Right lobe of liver (tissue), 4 donors: ENCODE measurements around the gene OGFOD2.

ENCODE experiments used
- POLR2A ChIP-seq: fragments of 450-650 bp; IDR thresholded peaks from one replicate; pipeline ENCODE4 v1.6.1; 2017; ENCODE audit warnings: antibody characterized with exemption, mild to moderate bottlenecking
- TF ChIP-seq, protein P1 (sequence below), 4 donors: fragments of 200-600 bp in 3 of 4; fragments of 450-650 bp in 1 of 4; IDR thresholded peaks; one replicate each; pipeline versions ENCODE4 v1.5.1 to v1.8.0; 2016 to 2022; ENCODE audit warnings: antibody characterized with exemption in 4 of 4, mild to moderate bottlenecking in 2 of 4
- donor health status: DM: no; HTN: no; CAD: no.
- donor health status: DM: no; HTN: no; CAD: no.
- donor health status: DM: no; HTN: yes; CAD: no.

DNA sequence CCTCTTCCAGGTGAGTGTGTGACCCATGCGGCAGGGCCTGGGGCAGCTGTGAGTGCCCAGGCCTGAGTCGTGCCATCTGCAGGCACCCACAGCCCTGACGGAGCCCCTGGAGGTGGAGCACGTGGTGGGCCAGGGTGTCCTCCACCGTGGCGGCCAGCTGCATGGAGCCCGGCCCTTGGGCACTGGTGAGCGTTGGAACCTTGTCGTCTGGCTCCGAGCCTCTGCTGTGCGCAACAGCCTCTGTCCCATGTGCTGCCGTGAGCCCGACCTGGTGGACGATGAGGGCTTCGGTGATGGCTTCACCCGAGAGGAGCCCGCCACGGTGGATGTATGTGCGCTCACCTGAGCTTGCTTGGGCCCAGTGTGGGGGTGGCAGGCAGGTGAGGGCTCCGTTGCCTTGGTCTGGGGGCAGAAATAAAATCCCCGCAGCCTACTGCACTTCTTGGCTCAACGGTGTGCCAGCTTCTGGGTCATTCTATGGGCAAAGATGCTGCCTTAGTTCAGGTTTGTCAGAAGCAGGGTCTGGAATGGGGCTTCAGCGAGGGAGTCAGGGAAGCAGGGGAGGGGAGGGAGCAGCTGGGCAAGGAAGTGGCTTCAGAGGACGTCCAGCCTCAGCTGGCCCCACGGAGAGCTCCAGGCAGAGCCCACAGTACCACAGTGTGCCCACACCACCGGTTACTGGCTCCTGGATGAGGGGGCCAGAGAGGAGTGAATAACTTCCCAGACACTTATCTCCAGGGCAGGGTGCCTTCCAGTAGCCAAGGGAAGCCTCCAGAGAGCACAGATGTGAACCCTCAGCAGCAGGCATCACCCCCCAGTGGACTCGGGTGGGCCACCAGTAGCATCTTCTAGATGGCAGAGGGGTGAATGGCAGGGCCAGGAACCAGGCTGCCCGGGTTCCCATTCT lies 4.2 kb downstream of the OGFOD2 start:
- TF ChIP-seq, protein P1, sequence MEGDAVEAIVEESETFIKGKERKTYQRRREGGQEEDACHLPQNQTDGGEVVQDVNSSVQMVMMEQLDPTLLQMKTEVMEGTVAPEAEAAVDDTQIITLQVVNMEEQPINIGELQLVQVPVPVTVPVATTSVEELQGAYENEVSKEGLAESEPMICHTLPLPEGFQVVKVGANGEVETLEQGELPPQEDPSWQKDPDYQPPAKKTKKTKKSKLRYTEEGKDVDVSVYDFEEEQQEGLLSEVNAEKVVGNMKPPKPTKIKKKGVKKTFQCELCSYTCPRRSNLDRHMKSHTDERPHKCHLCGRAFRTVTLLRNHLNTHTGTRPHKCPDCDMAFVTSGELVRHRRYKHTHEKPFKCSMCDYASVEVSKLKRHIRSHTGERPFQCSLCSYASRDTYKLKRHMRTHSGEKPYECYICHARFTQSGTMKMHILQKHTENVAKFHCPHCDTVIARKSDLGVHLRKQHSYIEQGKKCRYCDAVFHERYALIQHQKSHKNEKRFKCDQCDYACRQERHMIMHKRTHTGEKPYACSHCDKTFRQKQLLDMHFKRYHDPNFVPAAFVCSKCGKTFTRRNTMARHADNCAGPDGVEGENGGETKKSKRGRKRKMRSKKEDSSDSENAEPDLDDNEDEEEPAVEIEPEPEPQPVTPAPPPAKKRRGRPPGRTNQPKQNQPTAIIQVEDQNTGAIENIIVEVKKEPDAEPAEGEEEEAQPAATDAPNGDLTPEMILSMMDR (IDR thresholded peaks at IDR 0.05): no peak
- TF ChIP-seq POLR2A: no peak
